Mucosa of descending colon (tissue), 3 donors: ENCODE measurements around the gene PADI3. TPM values are rescaled to one million over a fixed set of nuclear protein-coding genes. Genes with fewer than 3 reads are reported as not detected.

ENCODE experiments used
- ATAC-seq: fragments of 200-7000 bp; cut with Tn5 transposase; one replicate; pipeline ENCODE4 v1.9.1; 2020; ENCODE audit warnings: mild to moderate bottlenecking, moderate library complexity
- DNase-seq, 3 donors: peaks; one replicate each; pipeline ENCODE4 v3.0.0-alpha.2; 2020
- H3K36me3 ChIP-seq: fragments of 200-600 bp; one replicate; pipeline ENCODE4 v1.8.0; 2021; ENCODE audit warnings: low read depth, mild to moderate bottlenecking
- H3K4me1 ChIP-seq: fragments of 200-600 bp; one replicate; pipeline ENCODE4 v1.8.0; 2021; ENCODE audit warnings: low read depth, mild to moderate bottlenecking
- H3K4me3 ChIP-seq: fragments of 200-600 bp; one replicate; pipeline ENCODE4 v1.8.0; 2021; ENCODE audit warnings: mild to moderate bottlenecking
- H3K9me3 ChIP-seq: fragments of 200-600 bp; one replicate; pipeline ENCODE4 v1.8.0; 2021; ENCODE audit warnings: mild to moderate bottlenecking
- CTCF ChIP-seq: fragments of 200-600 bp; IDR thresholded peaks from one replicate; pipeline ENCODE4 v1.8.0; 2022; ENCODE audit warnings: antibody characterized with exemption, mild to moderate bottlenecking
- intact Hi-C, 2 donors: fragments of 100-400 bp; cut with DNase I in 1 of 2; cut with micrococcal nuclease in 1 of 2; formaldehyde crosslinking; loops; one replicate each; pipeline versions ENCODE4 v1.11.0 to v1.11.1; 2022; cut with DNase I, micrococcal nuclease
- total RNA-seq, 3 donors: library from RNA; stranded (reverse); fragmentation: NEBNext Ultra II Directional in 2 of 3; extraction: Animal tissue kit (Norgen Biotek cat#: 25700) in 2 of 3; gene quantifications; one replicate each; pipeline versions ENCODE4 v1.2.1 to v1.2.4, GENCODE V29; 2021 to 2023
- donor health status: DM: no; HTN: no; CAD: no; lungs with moderate emphysema.
- donor health status: DM: no; HTN: no; CAD: no.
- donor health status: DM: no; HTN: yes; CAD: no.

PADI3 gene
- total RNA-seq, 3 donors from 2014 or later = 0.09 to 0.17 TPM; not detected in 1

GRCh38 chr1:17244821-17245740, 3.8 kb upstream of the PADI3 start:
- Histone ChIP-seq H3K4me1 (no peaks in the 10 kb centered on the region), H3K9me3 (no peaks in the 10 kb centered on the region), H3K36me3 (no peaks in the 10 kb centered on the region), H3K4me3 (no peak overlapping the region)
- ATAC-seq = peak; percentile 45
- peak in 1 of 3 donors; percentile 28 for DNase-seq
- no peak for TF ChIP-seq CTCF
- intact Hi-C loops = no loop called here

GRCh38 chr1:17245816-17246325, 3.0 kb upstream of the PADI3 start:
- DNase-seq = peak in 1 of 3 donors; percentile 32
- ATAC-seq = no peak
- no peak for TF ChIP-seq CTCF
- H3K4me1 ChIP-seq = peaks cover 6% of the 10 kb centered on the region
- H3K9me3 ChIP-seq = no peaks in the 10 kb centered on the region
- intact Hi-C loops = no loop called here
- H3K4me3 ChIP-seq = no peak overlapping the region
- H3K36me3 ChIP-seq = no peaks in the 10 kb centered on the region

GRCh38 chr1:17246971-17247370, 1.9 kb upstream of the PADI3 start:
- DNase-seq (peak in 1 of 3 donors; percentile 1), ATAC-seq (no peak)
- no peaks in the 10 kb centered on the region for H3K9me3 ChIP-seq
- no peaks in the 10 kb centered on the region for H3K36me3 ChIP-seq
- TF ChIP-seq CTCF = no peak
- no peak overlapping the region for H3K4me3 ChIP-seq
- peaks cover 6% of the 10 kb centered on the region for H3K4me1 ChIP-seq
- intact Hi-C loops = no loop called here

- peaks cover 11% of the 10 kb centered on the region for H3K4me1 ChIP-seq
- peak; percentile 95 for ATAC-seq
- intact Hi-C loops = no loop called here
- peak; percentile 94 to 97 (median 95) for DNase-seq
- no peak overlapping the region for H3K4me3 ChIP-seq
- H3K36me3 ChIP-seq = no peaks in the 10 kb centered on the region
- H3K9me3 ChIP-seq = no peaks in the 10 kb centered on the region
- no peak for TF ChIP-seq CTCF
These were observed 1.7 kb downstream of the PADI3 start for GRCh38 chr1:17250601-17251000.

DNA sequence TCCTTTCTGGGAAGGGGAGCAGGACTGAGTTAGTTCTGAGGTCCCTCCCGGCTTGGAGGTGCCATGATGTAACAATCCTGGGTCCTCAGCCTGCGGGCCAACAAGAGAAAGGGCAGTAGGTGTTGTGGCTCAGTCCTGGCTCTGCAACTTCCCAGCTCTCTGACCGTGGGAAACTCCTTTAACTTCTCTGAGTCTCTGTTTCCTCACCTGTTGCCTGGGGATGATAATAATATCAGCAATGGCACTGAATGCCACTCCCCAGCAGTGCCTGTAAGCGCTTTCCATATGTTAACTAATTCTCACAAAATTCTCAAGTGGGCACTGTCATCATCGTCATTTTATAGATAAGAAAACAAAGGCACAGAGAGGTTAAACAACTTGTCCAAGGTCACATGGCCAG, 2.3 kb downstream of the PADI3 start:
- Histone ChIP-seq H3K4me3 (no peak overlapping the region), H3K9me3 (no peaks in the 10 kb centered on the region), H3K36me3 (no peaks in the 10 kb centered on the region), H3K4me1 (peaks cover 11% of the 10 kb centered on the region)
- TF ChIP-seq CTCF = no peak
- intact Hi-C loops = no loop called here
- peak; percentile 63 for ATAC-seq
- DNase-seq = peak in 1 of 3 donors; percentile 29
